Right ventricle myocardium inferior (tissue), 1 donor: ENCODE results near the gene KRT39. TPM values are rescaled to one million over a fixed set of nuclear protein-coding genes. Genes with fewer than 3 reads are reported as not detected.
A peak's percentile ranks its signal among the peaks of the same experiment; 100 is the strongest.

Experiments used
- ATAC-seq: fragments of 200-7000 bp; cut with Tn5 transposase; one replicate; pipeline ENCODE4 v1.9.1; 2020; ENCODE audit warnings: mild to moderate bottlenecking, moderate library complexity
- DNase-seq: peaks from one replicate; pipeline ENCODE4 v3.0.0; 2021; ENCODE audit errors: missing footprints
- intact Hi-C: fragments of 100-400 bp; cut with DNase I; formaldehyde crosslinking; loops from one replicate; pipeline ENCODE4 v1.11.0; 2022
- total RNA-seq: library from RNA; stranded (reverse); fragmentation: NEBNext Ultra II Directional; extraction: Animal tissue kit (Norgen Biotek cat#: 25700); gene quantifications from one replicate; pipeline ENCODE4 v1.2.1, GENCODE V29; 2021
- donor health status: DM: no; HTN: yes; CAD: no; lungs with severe emphysema.

The KRT39 gene
- total RNA-seq, 1 donor from 2014 or later = not detected

GRCh38 chr17:40915199-40915661 is 51.5 kb downstream of the KRT39 start:
- intact Hi-C loops = loop anchor here (10.0 kb wide), 1 partner anchor 410 kb away; no protein-coding TSS in a partner anchor
- no peak for ATAC-seq
- no peak for DNase-seq

DNA sequence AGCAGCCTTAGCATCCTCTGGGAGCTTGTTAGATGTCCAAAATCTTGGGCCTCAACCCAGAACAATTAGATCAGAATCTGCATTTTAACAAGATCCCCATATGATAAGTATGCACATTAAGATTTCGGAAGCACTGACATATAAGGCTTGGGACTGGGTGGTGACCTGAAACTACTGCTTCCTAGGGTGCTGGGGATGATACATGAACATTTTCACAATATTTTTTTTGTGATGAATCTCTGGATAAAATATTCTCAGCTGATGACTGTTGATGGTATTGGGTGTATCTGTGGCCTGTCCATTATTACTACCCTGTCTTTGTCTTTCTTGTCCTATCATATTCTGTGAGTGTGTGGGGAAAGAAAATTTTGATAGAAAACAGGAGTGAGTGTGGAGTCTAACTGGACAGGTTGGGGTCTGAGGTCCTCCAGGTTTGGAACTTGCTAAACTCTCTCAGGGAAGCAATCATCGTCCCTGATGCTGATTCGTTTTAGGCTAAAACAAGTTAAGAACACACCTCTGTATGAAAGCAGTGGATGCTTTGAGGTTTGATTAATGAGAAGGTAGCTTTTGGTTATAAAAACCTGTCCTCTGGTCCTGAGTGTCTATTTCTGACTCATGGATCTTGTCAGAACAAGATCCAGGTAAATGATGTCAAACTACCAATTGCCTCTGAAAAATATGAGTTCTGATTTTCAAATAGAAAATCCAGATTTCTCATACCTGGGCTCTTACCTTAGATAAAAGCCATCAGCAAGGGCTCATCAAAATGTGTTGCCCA is 52.5 kb downstream of the KRT39 start:
- ATAC-seq (no peak), DNase-seq (no peak)
- intact Hi-C loops = loop anchor here (10.0 kb wide), 1 partner anchor 411 kb away; no protein-coding TSS in a partner anchor

GRCh38 chr17:40912486-40913210 is 54.1 kb downstream of the KRT39 start:
- no peak for DNase-seq
- intact Hi-C loops = loop anchor here (10.0 kb wide), 1 partner anchor 412 kb away; no protein-coding TSS in a partner anchor

DNA sequence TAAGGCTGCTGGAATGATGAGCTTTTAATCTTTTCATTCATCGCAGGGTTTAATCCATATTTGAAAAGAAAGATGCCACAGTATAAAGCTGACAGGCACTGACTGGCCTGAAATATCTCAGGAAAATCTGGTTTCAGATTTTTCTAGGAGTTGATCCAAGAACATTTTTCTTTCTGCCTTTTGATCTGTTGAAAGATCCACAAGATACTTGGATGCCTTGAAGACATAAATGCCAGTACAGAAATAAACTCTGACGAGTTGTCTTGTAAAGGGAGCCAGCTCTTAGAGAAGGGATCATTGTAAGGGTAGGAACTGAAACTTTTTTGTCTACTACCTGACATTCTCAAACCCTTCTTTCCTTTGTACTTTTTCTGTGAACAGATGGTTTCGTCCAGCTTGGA is 56.3 kb downstream of the KRT39 start:
- intact Hi-C loops = loop anchor here (2.0 to 10.0 kb wide), 2 partner anchors 414 to 752 kb away; no protein-coding TSS in a partner anchor
- ATAC-seq = no peak

More at GRCh38 chr17:40912486-40913210, 54.1 kb downstream of the KRT39 start:
- ATAC-seq = no peak

DNA sequence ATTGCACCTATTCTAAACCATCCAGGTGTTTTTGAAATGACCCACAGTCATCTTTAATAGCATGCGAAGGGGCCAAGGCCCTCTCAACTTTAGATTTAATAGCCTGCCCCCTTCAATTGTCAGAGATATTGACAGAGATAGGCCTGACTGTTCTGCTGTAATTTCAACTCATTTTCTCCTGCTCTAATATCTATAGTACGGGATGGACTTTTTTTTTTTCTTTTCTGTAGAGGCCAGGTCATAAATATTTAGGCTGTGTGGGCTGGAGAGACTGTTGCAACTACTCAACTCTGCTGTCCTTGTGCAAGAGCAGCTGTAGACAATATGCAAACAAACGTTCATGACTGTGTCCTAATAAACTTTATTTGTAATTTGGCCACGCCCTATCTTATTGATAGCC is 57.0 kb downstream of the KRT39 start:
- ATAC-seq (no peak), DNase-seq (no peak)
- intact Hi-C loops = loop anchor here (1.0 to 10.0 kb wide), 4 partner anchors 415 to 753 kb away; no protein-coding TSS in a partner anchor

More for the DNA sequence above, 56.3 kb downstream of the KRT39 start:
- DNase-seq = no peak

- peak; percentile 82 for DNase-seq
- intact Hi-C loops = loop anchor here (1.0 to 5.0 kb wide), 2 partner anchors 640 to 738 kb away; no protein-coding TSS in a partner anchor
- ATAC-seq = peak; percentile 90
Measured at GRCh38 chr17:40909351-40909750, 57.4 kb downstream of the KRT39 start.

Other genes starting within 250 kb of the KRT39 start
- gene KRT25, start 211.6 kb downstream of the KRT39 start, total RNA-seq = not detected
- gene KRT26, start 194.7 kb downstream of the KRT39 start, total RNA-seq = not detected
- gene KRT27, start 184.4 kb downstream of the KRT39 start, total RNA-seq = not detected
- gene KRT28, start 167.0 kb downstream of the KRT39 start, total RNA-seq = not detected
- 48.0 TPM for gene KRT10, start 144.3 kb downstream of the KRT39 start, total RNA-seq
- not detected for gene KRT12, start 99.7 kb downstream of the KRT39 start, total RNA-seq
- gene KRT20, start 81.7 kb downstream of the KRT39 start, total RNA-seq = not detected
- 0.16 TPM for gene KRT23, start 29.3 kb downstream of the KRT39 start, total RNA-seq
- gene KRT40, start 17.4 kb upstream of the KRT39 start, total RNA-seq = not detected
- gene KRTAP3-3, start 27.2 kb upstream of the KRT39 start, total RNA-seq = not detected
- not detected for gene KRTAP3-2, start 33.0 kb upstream of the KRT39 start, total RNA-seq
- gene KRTAP3-1, start 42.2 kb upstream of the KRT39 start, total RNA-seq = not detected
- gene KRTAP1-5, start 60.3 kb upstream of the KRT39 start, total RNA-seq = not detected
- not detected for gene KRTAP1-4, start 63.2 kb upstream of the KRT39 start, total RNA-seq
- gene KRTAP1-3, start 67.9 kb upstream of the KRT39 start, total RNA-seq = not detected
- not detected for gene KRTAP1-1, start 74.5 kb upstream of the KRT39 start, total RNA-seq
- not detected for gene KRTAP2-1, start 80.4 kb upstream of the KRT39 start, total RNA-seq
- gene KRTAP2-2, start 88.3 kb upstream of the KRT39 start, total RNA-seq = not detected
- not detected for gene KRTAP2-3, start 93.2 kb upstream of the KRT39 start, total RNA-seq
- not detected for gene KRTAP2-4, start 98.9 kb upstream of the KRT39 start, total RNA-seq
- gene KRTAP4-7, start 117.2 kb upstream of the KRT39 start, total RNA-seq = not detected
- not detected for gene KRTAP4-8, start 131.2 kb upstream of the KRT39 start, total RNA-seq
- not detected for gene KRTAP4-16, start 135.3 kb upstream of the KRT39 start, total RNA-seq
- not detected for gene KRTAP4-9, start 138.4 kb upstream of the KRT39 start, total RNA-seq
- not detected for gene KRTAP4-11, start 151.4 kb upstream of the KRT39 start, total RNA-seq
- not detected for gene KRTAP4-12, start 157.2 kb upstream of the KRT39 start, total RNA-seq
- not detected for gene KRTAP4-6, start 173.6 kb upstream of the KRT39 start, total RNA-seq
- gene KRTAP4-5, start 182.9 kb upstream of the KRT39 start, total RNA-seq = not detected
- gene KRTAP4-4, start 193.8 kb upstream of the KRT39 start, total RNA-seq = not detected
- gene KRTAP4-3, start 201.3 kb upstream of the KRT39 start, total RNA-seq = not detected
- not detected for gene KRTAP4-2, start 211.3 kb upstream of the KRT39 start, total RNA-seq
- not detected for gene KRTAP4-1, start 218.0 kb upstream of the KRT39 start, total RNA-seq
- not detected for gene KRTAP9-1, start 222.9 kb upstream of the KRT39 start, total RNA-seq